Type B pancreatic cell (in vitro differentiated cells): ENCODE measurements around the gene CHRNA5. TPM values are rescaled to one million over a fixed set of nuclear protein-coding genes. Genes with fewer than 3 reads are reported as not detected.
"Not testable (repeated sequence)": the region's sequence is repeated elsewhere in the genome, so short reads cannot be mapped to it uniquely, and the experiment has no call there.

Experiments
- DNase-seq: peaks from one replicate; pipeline ENCODE4 v3.0.0; 2021; ENCODE audit warnings: mixed read lengths; ENCODE audit not compliant: unreplicated experiment; ENCODE audit errors: extremely low spot score
- H3K27ac Mint-ChIP-seq: 2 replicates; pipeline ENCODE4 v1.8.0; 2021; ENCODE audit warnings: mild to moderate bottlenecking, mixed read lengths
- H3K27me3 Mint-ChIP-seq: 2 replicates; pipeline ENCODE4 v1.8.0; 2021; ENCODE audit warnings: mixed read lengths
- H3K36me3 Mint-ChIP-seq: 2 replicates; pipeline ENCODE4 v1.8.0; 2021; ENCODE audit warnings: mixed read lengths
- H3K4me1 Mint-ChIP-seq: one replicate; pipeline ENCODE4 v1.8.0; 2021; ENCODE audit warnings: mixed read lengths; ENCODE audit not compliant: unreplicated experiment
- H3K4me3 Mint-ChIP-seq: 2 replicates; pipeline ENCODE4 v1.8.0; 2021; ENCODE audit warnings: mild to moderate bottlenecking, mixed read lengths
- H3K9me3 Mint-ChIP-seq: 2 replicates; pipeline ENCODE4 v1.8.0; 2021; ENCODE audit warnings: mixed read lengths
- total RNA-seq: library from RNA; stranded (reverse); gene quantifications from 2 replicates; pipeline ENCODE4 v1.2.1, GENCODE V29; 2021; ENCODE audit warnings: low replicate concordance
- TF ChIP-seq, protein P1 (sequence below): fragments of 200-600 bp; sonication (generic); conservative IDR thresholded peaks from 2 replicates; pipeline ENCODE4 v1.5.0; 2021; ENCODE audit warnings: antibody characterized with exemption, mild to moderate bottlenecking

CHRNA5 gene
- total RNA-seq, 1 donor from 2014 or later: 11.5 TPM

DNA sequence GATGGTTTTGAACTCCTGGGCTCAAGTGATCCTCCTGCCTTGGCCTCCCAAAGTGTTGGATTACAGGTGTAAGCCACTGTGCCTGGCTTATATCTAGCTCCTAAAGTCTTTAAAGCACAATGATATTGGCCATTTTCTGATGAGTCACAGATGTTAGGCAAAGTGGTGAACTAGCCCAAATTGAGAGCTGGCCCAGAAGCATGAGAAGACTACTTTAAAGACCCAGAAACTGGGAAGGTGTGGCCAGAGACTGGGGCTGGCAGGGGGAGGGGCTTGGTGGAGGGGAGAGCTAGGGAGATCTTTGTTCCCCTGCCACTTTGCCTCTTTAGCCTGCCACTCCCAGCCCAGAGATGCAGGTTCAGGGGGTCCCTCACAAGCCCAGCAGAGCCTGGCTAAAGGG lies 33.9 kb downstream of the CHRNA5 start:
- Mint-ChIP-seq H3K4me3 (no peak overlapping the region), H3K27ac (no peak overlapping the region), H3K36me3 (no peaks in the 10 kb centered on the region), H3K27me3 (no peaks in the 10 kb centered on the region), H3K9me3 (peaks cover 3% of the 10 kb centered on the region), H3K4me1 (no peaks in the 10 kb centered on the region)
- TF ChIP-seq, protein P1, sequence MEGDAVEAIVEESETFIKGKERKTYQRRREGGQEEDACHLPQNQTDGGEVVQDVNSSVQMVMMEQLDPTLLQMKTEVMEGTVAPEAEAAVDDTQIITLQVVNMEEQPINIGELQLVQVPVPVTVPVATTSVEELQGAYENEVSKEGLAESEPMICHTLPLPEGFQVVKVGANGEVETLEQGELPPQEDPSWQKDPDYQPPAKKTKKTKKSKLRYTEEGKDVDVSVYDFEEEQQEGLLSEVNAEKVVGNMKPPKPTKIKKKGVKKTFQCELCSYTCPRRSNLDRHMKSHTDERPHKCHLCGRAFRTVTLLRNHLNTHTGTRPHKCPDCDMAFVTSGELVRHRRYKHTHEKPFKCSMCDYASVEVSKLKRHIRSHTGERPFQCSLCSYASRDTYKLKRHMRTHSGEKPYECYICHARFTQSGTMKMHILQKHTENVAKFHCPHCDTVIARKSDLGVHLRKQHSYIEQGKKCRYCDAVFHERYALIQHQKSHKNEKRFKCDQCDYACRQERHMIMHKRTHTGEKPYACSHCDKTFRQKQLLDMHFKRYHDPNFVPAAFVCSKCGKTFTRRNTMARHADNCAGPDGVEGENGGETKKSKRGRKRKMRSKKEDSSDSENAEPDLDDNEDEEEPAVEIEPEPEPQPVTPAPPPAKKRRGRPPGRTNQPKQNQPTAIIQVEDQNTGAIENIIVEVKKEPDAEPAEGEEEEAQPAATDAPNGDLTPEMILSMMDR: no peak
- no peak for DNase-seq

- H3K27me3 Mint-ChIP-seq: no peaks in the 10 kb centered on the region
- TF ChIP-seq, protein P1: no peak
- DNase-seq: no peak
- no peaks in the 10 kb centered on the region for H3K36me3 Mint-ChIP-seq
- no peaks in the 10 kb centered on the region for H3K4me1 Mint-ChIP-seq
- H3K9me3 Mint-ChIP-seq: peaks cover 3% of the 10 kb centered on the region
- H3K4me3 Mint-ChIP-seq: no peak overlapping the region
- no peak overlapping the region for H3K27ac Mint-ChIP-seq
Measured at GRCh38 chr15:78603467-78603866, 38.1 kb downstream of the CHRNA5 start.

DNA sequence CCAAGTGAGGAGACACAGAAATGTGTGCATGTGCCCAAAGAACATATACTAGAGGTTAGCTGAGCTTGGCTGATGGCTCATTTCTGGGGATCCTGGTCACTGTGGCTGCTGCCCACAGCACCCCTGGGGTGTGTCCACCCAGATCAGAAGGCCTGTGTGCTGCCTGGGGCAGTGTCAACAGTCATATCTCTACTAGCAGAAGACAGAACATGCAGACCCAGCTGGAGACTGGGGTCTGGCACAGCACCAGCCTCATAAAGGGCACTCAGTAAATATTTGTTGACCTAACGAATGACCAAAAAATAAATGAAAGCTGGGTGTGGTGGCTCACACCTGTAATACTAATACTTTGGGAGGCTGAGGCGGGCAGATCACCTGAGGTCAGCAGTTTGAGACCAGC lies 39.1 kb downstream of the CHRNA5 start:
- DNase-seq: no peak
- Mint-ChIP-seq H3K9me3 (peaks cover 3% of the 10 kb centered on the region), H3K27me3 (no peaks in the 10 kb centered on the region), H3K36me3 (no peaks in the 10 kb centered on the region), H3K4me1 (no peaks in the 10 kb centered on the region), H3K4me3 (no peak overlapping the region), H3K27ac (no peak overlapping the region)
- TF ChIP-seq, protein P1: no peak

GRCh38 chr15:78605201-78605600 lies 39.9 kb downstream of the CHRNA5 start:
- TF ChIP-seq, protein P1: no peak
- peaks cover 3% of the 10 kb centered on the region for H3K27me3 Mint-ChIP-seq
- no peaks in the 10 kb centered on the region for H3K4me1 Mint-ChIP-seq
- no peak for DNase-seq
- H3K4me3 Mint-ChIP-seq: no peak overlapping the region
- H3K9me3 Mint-ChIP-seq: peaks cover 3% of the 10 kb centered on the region
- H3K36me3 Mint-ChIP-seq: no peaks in the 10 kb centered on the region
- no peak overlapping the region for H3K27ac Mint-ChIP-seq

DNA sequence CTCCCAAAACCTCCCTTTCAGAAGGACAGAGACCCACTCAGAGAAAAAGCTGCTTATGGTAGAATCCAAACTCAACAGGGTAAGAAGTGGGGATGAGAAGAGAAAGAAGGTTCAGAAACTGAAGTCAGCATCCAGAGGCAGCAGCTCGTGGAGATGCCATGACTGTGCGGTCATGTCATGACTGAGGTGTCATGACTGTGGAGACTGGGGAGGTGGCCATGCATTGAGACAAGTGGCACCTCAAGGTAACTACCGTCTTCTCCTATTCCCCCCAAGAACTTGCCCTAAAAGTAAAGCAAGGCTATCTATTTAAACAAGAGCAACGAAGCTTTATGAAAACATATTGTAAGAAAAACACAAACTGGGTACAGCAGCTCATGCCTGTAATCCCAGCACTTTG lies 40.4 kb downstream of the CHRNA5 start:
- TF ChIP-seq, protein P1: no peak
- no peak overlapping the region for H3K27ac Mint-ChIP-seq
- no peak overlapping the region for H3K4me3 Mint-ChIP-seq
- H3K36me3 Mint-ChIP-seq: no peaks in the 10 kb centered on the region
- H3K27me3 Mint-ChIP-seq: peaks cover 4% of the 10 kb centered on the region
- H3K4me1 Mint-ChIP-seq: no peaks in the 10 kb centered on the region
- no peak for DNase-seq
- H3K9me3 Mint-ChIP-seq: peaks cover 3% of the 10 kb centered on the region

GRCh38 chr15:78609551-78609950 lies 44.2 kb downstream of the CHRNA5 start:
- H3K27me3 Mint-ChIP-seq, H3K4me3 Mint-ChIP-seq, DNase-seq, H3K9me3 Mint-ChIP-seq, H3K27ac Mint-ChIP-seq, H3K4me1 Mint-ChIP-seq, H3K36me3 Mint-ChIP-seq: not testable (repeated sequence)
